HepG2 (cell line): Measurements from ENCODE around the gene TOLLIP. TPM values are rescaled to one million over a fixed set of nuclear protein-coding genes. Genes with fewer than 3 reads are reported as not detected.

ENCODE experiments used
- ATF7-NPFF ChIP-seq: sonication (generic); formaldehyde crosslinking; IDR thresholded peaks from 2 replicates; pipeline ENCODE4 v1.8.1; 2023; ENCODE audit warnings: mild to moderate bottlenecking, low read depth, missing genetic modification reagents, moderate library complexity
- EP300 ChIP-seq, 3 experiments: sonication (generic) in 1 of 3; formaldehyde crosslinking in 1 of 3; IDR thresholded peaks; 2 replicates each; pipeline versions ENCODE4 v1.5.1 to v1.6.1; 2011 to 2020; ENCODE audit warnings: low read depth in 2 of 3, low read length in 2 of 3, borderline replicate concordance in 1 of 3, improper control_type of control experiment in 1 of 3, mild to moderate bottlenecking in 1 of 3, missing genetic modification reagents in 1 of 3, moderate library complexity in 1 of 3
- FOXA3 ChIP-seq: IDR thresholded peaks from 2 replicates; pipeline ENCODE4 v1.6.1; 2016; ENCODE audit warnings: missing genetic modification reagents, missing compliant biosample characterization
- HNF4G ChIP-seq, 2 experiments: sonication (generic) in 1 of 2; formaldehyde crosslinking in 1 of 2; IDR thresholded peaks; 2 replicates each; pipeline versions ENCODE4 v1.4.0 to v1.6.1; 2011 to 2020; ENCODE audit warnings: borderline replicate concordance in 2 of 2, low read depth in 2 of 2, mild to moderate bottlenecking in 2 of 2, low read length in 1 of 2, missing genetic modification reagents in 1 of 2, moderate library complexity in 1 of 2
- HOXD1 ChIP-seq: sonication (generic); formaldehyde crosslinking; IDR thresholded peaks from 2 replicates; pipeline ENCODE4 v1.5.0; 2020; ENCODE audit warnings: missing genetic modification reagents
- KDM1A ChIP-seq: IDR thresholded peaks from 2 replicates; pipeline ENCODE4 v1.6.1; 2016; ENCODE audit warnings: missing compliant biosample characterization
- KDM2A ChIP-seq: sonication (generic); formaldehyde crosslinking; IDR thresholded peaks from 2 replicates; pipeline ENCODE4 v1.4.0; 2020; ENCODE audit warnings: low read depth, missing genetic modification reagents, borderline replicate concordance
- MIER3 ChIP-seq: IDR thresholded peaks from 2 replicates; pipeline ENCODE4 v1.6.1; 2016; ENCODE audit warnings: missing compliant biosample characterization, borderline replicate concordance
- MXI1 ChIP-seq: IDR thresholded peaks from 3 replicates; pipeline ENCODE4 v1.6.1; 2012; ENCODE audit warnings: low read depth, low read length, inconsistent platforms, borderline replicate concordance
- NCOA2 ChIP-seq: sonication (generic); formaldehyde crosslinking; IDR thresholded peaks from 2 replicates; pipeline ENCODE4 v1.8.0; 2022; ENCODE audit warnings: inconsistent platforms
- SALL1 ChIP-seq: sonication (generic); formaldehyde crosslinking; IDR thresholded peaks from 2 replicates; pipeline ENCODE4 v1.8.0; 2022; ENCODE audit warnings: mild to moderate bottlenecking, missing genetic modification reagents
- SKI ChIP-seq: fragments of 450-650 bp; IDR thresholded peaks from one replicate; pipeline ENCODE4 v1.6.1; 2018; ENCODE audit warnings: mild to moderate bottlenecking; ENCODE audit not compliant: partially characterized antibody
- SSRP1 ChIP-seq: IDR thresholded peaks from 2 replicates; pipeline ENCODE4 v1.6.1; 2016; ENCODE audit warnings: control low read depth
- TAF1 ChIP-seq: sonication (generic); formaldehyde crosslinking; IDR thresholded peaks from 2 replicates; pipeline ENCODE4 v1.4.0; 2020; ENCODE audit warnings: missing genetic modification reagents
- ZNF20 ChIP-seq: sonication (generic); formaldehyde crosslinking; IDR thresholded peaks from 2 replicates; pipeline ENCODE4 v1.4.0; 2020; ENCODE audit warnings: mild to moderate bottlenecking, moderate library complexity, missing genetic modification reagents
- ZNF205 ChIP-seq: IDR thresholded peaks from 2 replicates; pipeline ENCODE4 v1.6.1; 2018; ENCODE audit warnings: missing biosample characterization, missing genetic modification reagents
- ZNF292 ChIP-seq: sonication (generic); formaldehyde crosslinking; IDR thresholded peaks from 2 replicates; pipeline ENCODE4 v1.8.1; 2022; ENCODE audit warnings: mild to moderate bottlenecking, low read depth, missing genetic modification reagents, borderline replicate concordance
- ZNF644 ChIP-seq: IDR thresholded peaks from 2 replicates; pipeline ENCODE4 v1.6.1; 2016; ENCODE audit warnings: low read depth
- ZNF766 ChIP-seq: sonication (generic); formaldehyde crosslinking; IDR thresholded peaks from 2 replicates; pipeline ENCODE4 v1.5.0; 2020; ENCODE audit warnings: missing genetic modification reagents, borderline replicate concordance
- polyA plus RNA-seq, 8 experiments: library from polyadenylated mRNA; depleted of rRNA in 3 of 8; stranded (reverse) in 7 of 8; unstranded in 1 of 8; fragments of >200 nt; fragmentation: Illumina TruSeq in 4 of 8; extraction: Trizol in 4 of 8; gene quantifications; 2 replicates each; pipeline versions ENCODE4 v1.2.1 to v1.2.3, GENCODE V29; 2011 to 2016; ENCODE audit warnings: low read depth in 4 of 8, missing spikeins in 1 of 8, mixed read lengths in 1 of 8; ENCODE audit not compliant: insufficient read depth in 1 of 8
- total RNA-seq, 5 experiments: library from RNA; depleted of rRNA; stranded (reverse); fragments of >200 nt; fragmentation: Illumina TruSeq; extraction: Trizol; gene quantifications; 2 replicates each; pipeline ENCODE4 v1.2.3, GENCODE V29; 2016; ENCODE audit warnings: low read depth in 1 of 5
- TF ChIP-seq, protein P1 (sequence below): IDR thresholded peaks from 2 replicates; pipeline ENCODE4 v1.6.1; 2016; ENCODE audit warnings: missing genetic modification reagents, missing compliant biosample characterization
- TF ChIP-seq, protein P2 (sequence below): sonication (generic); formaldehyde crosslinking; IDR thresholded peaks from 2 replicates; pipeline ENCODE4 v1.4.0; 2020; ENCODE audit warnings: mild to moderate bottlenecking, missing genetic modification reagents
- TF ChIP-seq, protein P3 (sequence below): sonication (generic); formaldehyde crosslinking; IDR thresholded peaks from 2 replicates; pipeline ENCODE4 v1.5.0; 2020; ENCODE audit warnings: mild to moderate bottlenecking, missing genetic modification reagents, moderate library complexity
- TF ChIP-seq, protein P4 (sequence below): sonication (generic); formaldehyde crosslinking; IDR thresholded peaks from 2 replicates; pipeline ENCODE4 v1.4.0; 2020; ENCODE audit warnings: missing genetic modification reagents

TOLLIP gene
- total and polyA plus RNA-seq, 2 of the 13 experiments (the other 11 are each of a cell fraction or from before 2014, with no cell fraction given), result 25.9 to 47.5 TPM

DNA sequence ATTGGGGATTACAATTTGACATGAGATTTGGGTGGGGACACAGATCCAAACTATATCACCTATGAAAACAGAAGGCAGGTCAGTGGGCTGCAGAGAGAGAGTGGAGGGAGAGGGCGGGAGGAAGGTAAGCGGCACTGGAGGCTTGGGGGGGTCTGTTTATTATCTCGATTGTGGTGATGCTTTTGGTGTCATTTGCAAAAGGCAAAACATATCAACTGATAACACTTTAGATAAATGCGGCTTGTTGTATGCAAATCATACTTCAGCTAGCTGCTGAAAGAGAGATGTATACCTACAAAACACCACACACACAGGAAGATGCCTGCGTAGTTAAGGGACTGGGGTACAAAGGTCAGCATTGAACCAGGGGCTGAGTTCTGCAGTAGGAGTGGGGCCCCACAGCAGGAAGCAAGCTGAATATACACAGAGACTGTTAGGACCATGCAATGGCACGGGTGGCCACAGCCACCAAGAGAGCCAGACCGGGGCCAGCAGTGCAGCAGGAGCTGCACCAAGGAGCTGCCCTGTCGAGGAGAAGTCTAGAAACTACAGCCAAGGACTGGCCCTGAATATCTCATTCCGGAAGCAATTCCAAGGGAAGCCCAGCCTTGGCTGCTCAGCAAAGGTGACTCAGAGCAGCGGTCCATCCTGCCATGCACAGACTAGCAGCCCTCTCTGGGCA lies 23.8 kb upstream of the TOLLIP start (continued):
- TF ChIP-seq SSRP1 (CRISPR knock-in tag) (0 out of 2 replicates have a peak, but pooled peaks have one; percentile 52), HOXD1 (CRISPR knock-in tag) (0 out of 2 replicates have a peak, but pooled peaks have one; percentile 23), MIER3 (CRISPR knock-in tag) (peak; percentile 30; the same call in 1 of the 2 replicates), MXI1 (0 out of 3 replicates have a peak, but pooled peaks have one; percentile 18), ZNF205 (CRISPR knock-in tag) (no peak), FOXA3 (peak; percentile 53; the same call in 1 of the 2 replicates), ZNF20 (CRISPR knock-in tag) (no peak), TAF1 (0 out of 2 replicates have a peak, but pooled peaks have one; percentile 17), ATF7-NPFF (CRISPR knock-in tag) (0 out of 2 replicates have a peak, but pooled peaks have one; percentile 58), HNF4G (IDR thresholded peaks at IDR 0.05; ENCODE audit: borderline replicate concordance, low read depth, low read length) (peak; percentile 78), HNF4G (CRISPR knock-in tag; IDR thresholded peaks at IDR 0.05; ENCODE audit: borderline replicate concordance, low read depth) (peak; percentile 82; the same call in 1 of the 2 replicates), SALL1 (CRISPR knock-in tag) (peak; percentile 61), NCOA2 (CRISPR knock-in tag) (peak; percentile 43; the same call in 1 of the 2 replicates), KDM2A (CRISPR knock-in tag) (peak; percentile 57; the same call in 1 of the 2 replicates), SKI (peak; percentile 25), KDM1A (CRISPR knock-in tag) (peak; percentile 41; the same call in 1 of the 2 replicates), ZNF292 (CRISPR knock-in tag) (peak; percentile 91; the same call in 1 of the 2 replicates), ZNF766 (CRISPR knock-in tag) (peak; percentile 33; the same call in 1 of the 2 replicates), ZNF644 (CRISPR knock-in tag) (peak; percentile 73), EP300 (IDR thresholded peaks at IDR 0.05; ENCODE audit: low read depth in 2 of 2, low read length in 2 of 2) (peak in 1 of 2 experiments; percentile 37; a peak in 1 of 4 replicates), EP300 (CRISPR knock-in tag; IDR thresholded peaks at IDR 0.05; ENCODE audit: borderline replicate concordance) (no peak)
- TF ChIP-seq, protein P1, sequence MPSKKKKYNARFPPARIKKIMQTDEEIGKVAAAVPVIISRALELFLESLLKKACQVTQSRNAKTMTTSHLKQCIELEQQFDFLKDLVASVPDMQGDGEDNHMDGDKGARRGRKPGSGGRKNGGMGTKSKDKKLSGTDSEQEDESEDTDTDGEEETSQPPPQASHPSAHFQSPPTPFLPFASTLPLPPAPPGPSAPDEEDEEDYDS (CRISPR knock-in tag), result peak; percentile 33; the same call in 1 of the 2 replicates
- TF ChIP-seq, protein P2, sequence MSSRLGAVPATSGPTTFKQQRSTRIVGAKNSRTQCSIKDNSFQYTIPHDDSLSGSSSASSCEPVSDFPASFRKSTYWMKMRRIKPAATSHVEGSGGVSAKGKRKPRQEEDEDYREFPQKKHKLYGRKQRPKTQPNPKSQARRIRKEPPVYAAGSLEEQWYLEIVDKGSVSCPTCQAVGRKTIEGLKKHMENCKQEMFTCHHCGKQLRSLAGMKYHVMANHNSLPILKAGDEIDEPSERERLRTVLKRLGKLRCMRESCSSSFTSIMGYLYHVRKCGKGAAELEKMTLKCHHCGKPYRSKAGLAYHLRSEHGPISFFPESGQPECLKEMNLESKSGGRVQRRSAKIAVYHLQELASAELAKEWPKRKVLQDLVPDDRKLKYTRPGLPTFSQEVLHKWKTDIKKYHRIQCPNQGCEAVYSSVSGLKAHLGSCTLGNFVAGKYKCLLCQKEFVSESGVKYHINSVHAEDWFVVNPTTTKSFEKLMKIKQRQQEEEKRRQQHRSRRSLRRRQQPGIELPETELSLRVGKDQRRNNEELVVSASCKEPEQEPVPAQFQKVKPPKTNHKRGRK, result no peak
- TF ChIP-seq, protein P3, sequence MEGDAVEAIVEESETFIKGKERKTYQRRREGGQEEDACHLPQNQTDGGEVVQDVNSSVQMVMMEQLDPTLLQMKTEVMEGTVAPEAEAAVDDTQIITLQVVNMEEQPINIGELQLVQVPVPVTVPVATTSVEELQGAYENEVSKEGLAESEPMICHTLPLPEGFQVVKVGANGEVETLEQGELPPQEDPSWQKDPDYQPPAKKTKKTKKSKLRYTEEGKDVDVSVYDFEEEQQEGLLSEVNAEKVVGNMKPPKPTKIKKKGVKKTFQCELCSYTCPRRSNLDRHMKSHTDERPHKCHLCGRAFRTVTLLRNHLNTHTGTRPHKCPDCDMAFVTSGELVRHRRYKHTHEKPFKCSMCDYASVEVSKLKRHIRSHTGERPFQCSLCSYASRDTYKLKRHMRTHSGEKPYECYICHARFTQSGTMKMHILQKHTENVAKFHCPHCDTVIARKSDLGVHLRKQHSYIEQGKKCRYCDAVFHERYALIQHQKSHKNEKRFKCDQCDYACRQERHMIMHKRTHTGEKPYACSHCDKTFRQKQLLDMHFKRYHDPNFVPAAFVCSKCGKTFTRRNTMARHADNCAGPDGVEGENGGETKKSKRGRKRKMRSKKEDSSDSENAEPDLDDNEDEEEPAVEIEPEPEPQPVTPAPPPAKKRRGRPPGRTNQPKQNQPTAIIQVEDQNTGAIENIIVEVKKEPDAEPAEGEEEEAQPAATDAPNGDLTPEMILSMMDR (CRISPR knock-in tag), result peak; percentile 7; the same call in 1 of the 2 replicates
- TF ChIP-seq, protein P4, sequence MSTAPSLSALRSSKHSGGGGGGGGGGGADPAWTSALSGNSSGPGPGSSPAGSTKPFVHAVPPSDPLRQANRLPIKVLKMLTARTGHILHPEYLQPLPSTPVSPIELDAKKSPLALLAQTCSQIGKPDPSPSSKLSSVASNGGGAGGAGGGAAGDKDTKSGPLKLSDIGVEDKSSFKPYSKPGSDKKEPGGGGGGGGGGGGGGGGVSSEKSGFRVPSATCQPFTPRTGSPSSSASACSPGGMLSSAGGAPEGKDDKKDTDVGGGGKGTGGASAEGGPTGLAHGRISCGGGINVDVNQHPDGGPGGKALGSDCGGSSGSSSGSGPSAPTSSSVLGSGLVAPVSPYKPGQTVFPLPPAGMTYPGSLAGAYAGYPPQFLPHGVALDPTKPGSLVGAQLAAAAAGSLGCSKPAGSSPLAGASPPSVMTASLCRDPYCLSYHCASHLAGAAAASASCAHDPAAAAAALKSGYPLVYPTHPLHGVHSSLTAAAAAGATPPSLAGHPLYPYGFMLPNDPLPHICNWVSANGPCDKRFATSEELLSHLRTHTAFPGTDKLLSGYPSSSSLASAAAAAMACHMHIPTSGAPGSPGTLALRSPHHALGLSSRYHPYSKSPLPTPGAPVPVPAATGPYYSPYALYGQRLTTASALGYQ, result 0 out of 2 replicates have a peak, but pooled peaks have one; percentile 50
